Upper lobe of right lung (tissue), 1 donor: ENCODE data around the gene ARHGEF2. TPM values are rescaled to one million over a fixed set of nuclear protein-coding genes. Genes with fewer than 3 reads are reported as not detected.

Experiments
- ATAC-seq: fragments of 200-7000 bp; cut with Tn5 transposase; one replicate; pipeline ENCODE4 v1.9.1; 2020; ENCODE audit warnings: mild to moderate bottlenecking, moderate library complexity
- DNase-seq: peaks from one replicate; pipeline ENCODE4 v3.0.0-alpha.2; 2020
- H3K27ac ChIP-seq: fragments of 200-600 bp; one replicate; pipeline ENCODE4 v1.8.0; 2022
- H3K27me3 ChIP-seq: fragments of 200-600 bp; one replicate; pipeline ENCODE4 v1.8.0; 2022; ENCODE audit warnings: mild to moderate bottlenecking
- H3K36me3 ChIP-seq: fragments of 200-600 bp; one replicate; pipeline ENCODE4 v1.8.0; 2022
- H3K4me1 ChIP-seq: fragments of 200-600 bp; one replicate; pipeline ENCODE4 v1.8.0; 2022
- H3K4me3 ChIP-seq: fragments of 200-600 bp; one replicate; pipeline ENCODE4 v1.8.0; 2022; ENCODE audit warnings: mild to moderate bottlenecking
- H3K9me3 ChIP-seq: fragments of 200-600 bp; one replicate; pipeline ENCODE4 v1.8.0; 2022
- CTCF ChIP-seq: fragments of 200-600 bp; IDR thresholded peaks from one replicate; pipeline ENCODE4 v1.8.0; 2022; ENCODE audit warnings: antibody characterized with exemption
- intact Hi-C: fragments of 100-400 bp; cut with DNase I; formaldehyde crosslinking; loops from one replicate; pipeline ENCODE4 v1.11.0; 2022
- total RNA-seq: library from RNA; stranded (reverse); fragmentation: NEBNext Ultra II Directional; extraction: Animal tissue kit (Norgen Biotek cat#: 25700); gene quantifications from one replicate; pipeline ENCODE4 v1.2.1, GENCODE V29; 2021
- donor health status: DM: no; HTN: yes; CAD: no; lungs with severe emphysema.

The ARHGEF2 gene
- total RNA-seq, 1 donor from 2014 or later, result 220 TPM

GRCh38 chr1:155968051-155968400, 10.3 kb downstream of the ARHGEF2 start:
- no peak overlapping the region for H3K4me3 ChIP-seq
- TF ChIP-seq CTCF, result no peak
- peak overlapping the region; percentile 70 for H3K27ac ChIP-seq
- H3K27me3 ChIP-seq, result no peaks in the 10 kb centered on the region
- H3K9me3 ChIP-seq, result no peaks in the 10 kb centered on the region
- intact Hi-C loops, result no loop called here
- ATAC-seq (no peak), DNase-seq (no peak)
- H3K36me3 ChIP-seq, result peaks cover 82% of the 10 kb centered on the region
- H3K4me1 ChIP-seq, result peaks cover 64% of the 10 kb centered on the region

- Histone ChIP-seq H3K4me3 (no peak overlapping the region), H3K27me3 (no peaks in the 10 kb centered on the region), H3K9me3 (no peaks in the 10 kb centered on the region), H3K36me3 (peaks cover 82% of the 10 kb centered on the region), H3K4me1 (peaks cover 64% of the 10 kb centered on the region), H3K27ac (peak overlapping the region; percentile 70)
- ATAC-seq, result peak; percentile 37
- no peak for TF ChIP-seq CTCF
- intact Hi-C loops, result no loop called here
- DNase-seq, result no peak
Observed at GRCh38 chr1:155967341-155968050, 10.9 kb downstream of the ARHGEF2 start.

- Histone ChIP-seq H3K4me3 (no peak overlapping the region), H3K36me3 (peaks cover 83% of the 10 kb centered on the region), H3K9me3 (no peaks in the 10 kb centered on the region), H3K4me1 (peaks cover 60% of the 10 kb centered on the region), H3K27me3 (no peaks in the 10 kb centered on the region), H3K27ac (peak overlapping the region; percentile 70)
- no peak for TF ChIP-seq CTCF
- DNase-seq (no peak), ATAC-seq (no peak)
- intact Hi-C loops, result no loop called here
Observed at GRCh38 chr1:155966750-155967149, 11.6 kb downstream of the ARHGEF2 start.

- ATAC-seq (no peak), DNase-seq (no peak)
- H3K27ac ChIP-seq, result peak overlapping the region; percentile 70
- no peak overlapping the region for H3K4me3 ChIP-seq
- H3K27me3 ChIP-seq, result no peaks in the 10 kb centered on the region
- intact Hi-C loops, result no loop called here
- no peaks in the 10 kb centered on the region for H3K9me3 ChIP-seq
- TF ChIP-seq CTCF, result peak; percentile 10
- H3K4me1 ChIP-seq, result peaks cover 54% of the 10 kb centered on the region
- H3K36me3 ChIP-seq, result peaks cover 89% of the 10 kb centered on the region
Observed at GRCh38 chr1:155966135-155966534, 12.2 kb downstream of the ARHGEF2 start.

- Histone ChIP-seq H3K27me3 (no peaks in the 10 kb centered on the region), H3K9me3 (no peaks in the 10 kb centered on the region), H3K27ac (no peak overlapping the region), H3K36me3 (peaks cover 98% of the 10 kb centered on the region), H3K4me3 (no peak overlapping the region), H3K4me1 (peaks cover 35% of the 10 kb centered on the region)
- no peak for TF ChIP-seq CTCF
- intact Hi-C loops, result no loop called here
- DNase-seq (no peak), ATAC-seq (no peak)
Observed at GRCh38 chr1:155964193-155964592, 14.2 kb downstream of the ARHGEF2 start.
